Activated naive CD8-positive, alpha-beta T cell treated with anti-CD3 and anti-CD28 coated beads, Interleukin-2, amount 50 U/mL, for 16 hours (primary cell): Measurements from ENCODE around the gene XRCC2.
"Not testable (repeated sequence)": the region's sequence is repeated elsewhere in the genome, so short reads cannot be mapped to it uniquely, and the experiment has no call there.

ENCODE experiments used
- DNase-seq: peaks from one replicate; pipeline ENCODE4 v3.0.0-alpha.2; 2020; ENCODE audit warnings: low read depth, low spot score

Gene XRCC2

DNA sequence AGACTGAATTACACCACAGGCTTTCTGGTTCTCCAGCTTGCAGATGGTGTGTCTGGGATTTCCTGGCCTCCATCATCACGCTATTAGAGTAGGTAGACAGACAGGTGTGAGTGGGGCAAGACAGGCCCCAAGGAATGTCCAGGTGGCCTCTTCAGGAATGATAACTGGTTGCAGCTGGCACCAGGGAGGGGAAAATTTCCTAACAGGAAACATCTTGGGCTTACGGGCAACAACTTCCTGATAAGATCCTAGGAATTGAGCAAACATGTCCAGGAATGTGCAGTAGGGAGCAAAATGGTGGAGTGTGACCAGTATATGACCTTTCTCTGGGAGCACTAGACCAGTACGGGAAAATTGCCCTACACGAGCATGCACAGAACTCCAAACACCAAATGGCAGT lies 11.3 kb downstream of the XRCC2 start:
- DNase-seq, result no peak

DNA sequence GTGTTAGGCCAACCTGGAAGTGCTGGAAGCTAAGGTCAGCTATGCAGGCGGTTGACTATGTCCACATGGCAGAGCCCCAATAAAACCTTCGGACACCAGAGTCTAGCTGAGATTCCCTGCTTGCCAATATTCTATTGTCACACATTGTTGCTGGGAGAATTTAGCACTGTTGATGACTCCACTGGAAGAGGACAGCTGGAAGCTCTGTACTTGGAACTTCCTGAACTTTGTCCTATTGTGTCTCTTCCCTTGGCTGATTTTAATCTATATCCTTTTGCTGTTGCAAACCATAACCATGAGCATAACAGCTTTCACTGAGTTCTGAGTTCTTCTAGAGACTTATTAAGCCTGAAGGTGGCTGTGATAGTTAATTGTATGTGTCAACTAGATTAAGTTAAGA lies 12.0 kb downstream of the XRCC2 start:
- no peak for DNase-seq

GRCh38 chr7:152663148-152663740 lies 12.7 kb downstream of the XRCC2 start:
- DNase-seq, result no peak

DNA sequence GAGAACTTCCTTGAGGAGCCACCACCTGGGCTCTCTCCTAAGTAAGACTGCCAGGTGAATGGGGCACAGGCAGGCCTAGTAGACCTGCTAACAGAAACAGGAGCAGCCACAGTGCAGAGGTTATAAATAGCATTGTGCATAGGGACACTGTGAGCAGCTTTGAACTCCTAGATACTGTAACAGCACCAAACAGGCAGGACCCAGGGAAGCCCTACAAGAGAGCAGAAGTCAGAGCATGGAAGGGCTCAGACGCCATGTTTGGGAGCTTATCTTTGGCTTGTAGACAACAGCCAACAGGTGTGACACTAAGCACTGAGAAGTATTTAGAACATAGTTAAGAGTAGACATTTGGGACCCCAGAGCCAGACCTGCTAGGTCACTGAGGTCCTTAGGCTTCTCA lies 14.5 kb downstream of the XRCC2 start:
- no peak for DNase-seq

GRCh38 chr7:152660021-152660420 lies 15.9 kb downstream of the XRCC2 start:
- no peak for DNase-seq

- no peak for DNase-seq
Observed at GRCh38 chr7:152654971-152655370, 21.0 kb downstream of the XRCC2 start.

DNA sequence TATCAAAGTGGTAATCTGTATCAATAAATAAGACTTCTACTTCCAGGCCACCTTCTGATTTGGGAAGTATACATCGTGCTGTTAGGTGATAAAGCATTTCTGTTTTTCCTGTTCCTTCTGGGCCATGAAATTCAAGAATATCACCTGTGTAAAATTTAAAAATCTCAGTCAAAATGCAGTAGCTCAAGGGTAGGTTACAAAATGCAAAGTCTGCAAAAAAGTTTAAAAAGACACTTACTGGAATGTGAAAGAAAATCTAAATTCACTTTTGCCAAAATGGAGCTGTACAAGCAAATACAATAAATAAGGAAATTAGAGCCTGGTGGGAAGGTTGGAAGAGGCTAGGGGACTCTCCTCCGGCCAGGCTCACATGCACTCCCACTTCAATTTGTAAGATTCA lies 26.7 kb downstream of the XRCC2 start:
- no peak for DNase-seq

- DNase-seq, result no peak
Observed at GRCh38 chr7:152647009-152647408, 28.9 kb downstream of the XRCC2 start.

DNA sequence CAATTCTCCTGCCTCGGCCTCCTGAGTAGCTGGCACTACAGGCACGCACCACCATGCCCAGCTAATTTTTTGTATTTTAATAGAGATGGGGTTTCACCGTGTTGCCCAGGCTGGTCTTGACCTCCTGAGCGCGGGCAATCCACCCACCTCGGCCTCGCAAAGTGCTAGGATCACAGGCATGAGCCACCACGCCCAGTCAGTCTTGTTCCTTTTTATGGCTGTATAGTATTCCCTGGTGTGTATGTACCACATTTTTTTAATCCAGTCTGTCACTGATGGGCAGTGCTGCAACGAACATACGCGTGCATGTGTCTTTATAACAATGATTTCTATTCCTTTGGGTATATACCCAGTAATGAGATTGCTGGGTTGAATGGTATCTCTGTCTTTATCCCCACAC lies 29.4 kb downstream of the XRCC2 start:
- DNase-seq, result not testable (repeated sequence)

DNA sequence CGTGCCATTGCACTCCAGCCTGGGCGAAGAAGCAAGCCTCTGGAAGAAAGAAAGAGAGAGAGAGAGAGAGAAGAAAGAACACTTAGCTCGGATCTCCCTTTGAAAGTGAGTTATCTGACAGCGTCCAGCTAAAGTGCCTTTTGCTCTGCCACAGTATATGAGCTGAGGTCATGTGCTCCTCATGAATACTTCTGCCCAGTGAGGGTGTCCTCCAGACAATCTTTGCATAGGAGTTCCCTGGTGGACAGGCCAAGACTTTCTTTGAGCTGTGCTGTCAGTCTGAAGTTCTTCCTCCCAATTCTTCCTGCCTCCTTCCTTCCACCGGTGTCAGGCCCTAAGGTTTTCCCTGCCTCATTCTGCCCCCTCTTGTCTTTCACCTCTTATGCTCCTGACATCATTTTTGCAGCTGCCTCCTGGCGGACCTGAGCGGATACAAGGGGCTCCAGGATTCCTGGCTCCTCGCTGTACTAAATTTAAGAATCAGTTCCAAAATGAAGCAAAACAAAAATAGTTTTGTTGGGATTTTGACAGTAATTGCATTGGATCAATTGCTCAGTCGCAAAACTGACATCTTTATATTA lies 31.9 kb downstream of the XRCC2 start:
- no peak for DNase-seq

- no peak for DNase-seq
Observed at GRCh38 chr7:152641384-152641783, 34.6 kb downstream of the XRCC2 start.

DNA sequence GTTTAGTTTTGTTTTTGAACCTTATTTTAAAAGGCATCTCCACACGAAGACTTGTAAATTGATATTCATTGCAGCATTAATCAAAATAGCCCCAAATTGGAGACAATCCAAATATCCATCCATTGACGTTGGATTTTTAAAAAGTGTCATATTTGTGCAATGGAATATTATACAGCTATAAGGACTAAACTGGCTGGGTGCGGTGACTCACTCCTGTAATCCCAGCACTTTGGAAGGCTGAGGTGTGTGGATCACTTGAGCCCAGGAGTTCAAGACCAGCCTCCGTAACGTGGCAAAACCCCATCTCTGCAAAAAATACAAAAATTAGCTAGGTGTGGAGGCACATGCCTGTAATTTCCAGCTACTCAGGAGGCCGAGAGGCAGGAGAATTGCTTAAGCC lies 35.1 kb downstream of the XRCC2 start:
- no peak for DNase-seq

- DNase-seq, result no peak
Observed at GRCh38 chr7:152637920-152638580, 37.9 kb downstream of the XRCC2 start.

- DNase-seq, result no peak
Observed at GRCh38 chr7:152637161-152637560, 38.8 kb downstream of the XRCC2 start.

DNA sequence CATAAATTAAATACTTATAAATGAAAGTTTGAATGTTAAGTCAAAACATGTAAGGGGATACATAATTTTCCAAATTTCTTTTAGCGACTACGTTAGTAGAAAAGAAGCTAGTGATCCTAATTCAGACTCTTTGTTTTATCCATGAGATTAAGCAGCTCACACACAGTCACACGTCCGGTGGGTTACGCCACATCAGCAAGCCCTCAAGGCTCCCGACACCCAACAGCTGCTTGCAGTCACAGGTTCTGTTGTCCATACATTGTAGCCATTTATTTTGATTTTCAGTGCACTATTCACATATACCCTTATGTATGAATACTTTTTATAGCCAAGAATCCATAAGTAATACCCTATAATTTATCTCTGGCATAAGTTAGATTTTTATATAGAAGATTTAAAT lies 39.5 kb downstream of the XRCC2 start:
- DNase-seq, result no peak

- DNase-seq, result no peak
Observed at GRCh38 chr7:152633504-152633903, 42.4 kb downstream of the XRCC2 start.

GRCh38 chr7:152633072-152633471 lies 42.9 kb downstream of the XRCC2 start:
- no peak for DNase-seq

- not testable (repeated sequence) for DNase-seq
Observed at GRCh38 chr7:152628772-152629171, 47.2 kb downstream of the XRCC2 start.

- DNase-seq, result no peak
Observed at GRCh38 chr7:152624228-152624627, 51.7 kb downstream of the XRCC2 start.

GRCh38 chr7:152621426-152621825 lies 54.5 kb downstream of the XRCC2 start:
- DNase-seq, result no peak

DNA sequence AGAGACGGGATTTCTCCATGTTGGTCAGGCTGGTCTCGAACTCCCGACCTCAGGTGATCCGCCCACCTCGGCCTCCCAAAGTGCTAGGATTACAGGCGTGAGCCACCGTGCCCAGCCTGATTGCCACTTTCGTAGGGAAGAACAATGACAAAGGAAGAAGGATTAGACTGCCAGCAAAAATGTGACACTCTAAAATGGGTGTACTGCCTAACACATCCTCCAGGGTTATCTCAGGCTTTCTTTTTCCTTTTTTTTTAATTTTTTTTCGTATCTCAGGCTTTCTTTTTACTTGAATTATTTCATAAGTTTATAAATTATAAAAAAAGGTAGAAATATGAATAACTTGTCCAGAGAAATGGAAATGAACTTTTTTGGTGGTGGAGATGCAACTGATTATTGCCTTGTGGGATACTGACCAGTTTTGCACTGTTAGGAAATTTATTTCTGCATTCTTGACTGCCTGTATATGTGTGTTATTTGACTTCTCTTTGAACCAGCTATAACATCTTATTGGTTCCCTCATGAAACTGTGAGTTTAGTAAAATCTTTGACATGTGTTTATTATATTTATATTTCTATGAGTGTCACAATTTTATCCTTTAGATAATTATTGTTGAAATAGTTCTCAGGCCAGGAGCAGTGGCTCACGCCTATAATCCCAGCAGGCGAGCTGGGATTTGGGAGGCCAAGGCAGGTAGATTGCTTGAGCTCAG lies 56.8 kb downstream of the XRCC2 start:
- DNase-seq, result no peak

DNA sequence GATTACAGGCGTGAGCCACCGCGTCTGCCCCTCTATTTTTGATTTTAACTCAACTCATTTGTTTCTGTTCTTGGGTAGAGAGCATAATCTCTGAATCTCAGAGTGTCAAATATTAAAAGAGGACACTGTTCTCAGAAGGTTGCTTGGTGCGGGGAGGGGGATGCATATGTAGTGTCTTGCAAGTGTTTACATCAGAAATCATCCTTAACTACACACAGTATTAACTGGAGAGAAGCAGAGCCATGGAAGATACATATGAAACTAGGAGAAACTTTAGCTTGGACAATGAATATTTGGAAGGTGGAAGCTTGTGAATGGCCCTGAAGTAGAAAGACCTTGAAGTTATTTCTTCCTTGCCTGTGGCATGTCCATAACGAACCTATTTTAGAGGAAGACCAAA lies 57.5 kb downstream of the XRCC2 start:
- DNase-seq, result no peak

- DNase-seq, result no peak
Observed at GRCh38 chr7:152617056-152617455, 58.9 kb downstream of the XRCC2 start.
